ENCODE data around the gene PCP4L1. TPM values are rescaled to one million over a fixed set of nuclear protein-coding genes. Genes with fewer than 3 reads are reported as not detected.
A peak's percentile ranks its signal among the peaks of the same experiment; 100 is the strongest.

The PCP4L1 gene
- total RNA-seq, 1 experiment from 2014 or later = 0.83 TPM

- Histone ChIP-seq H4K8ac (replicated peaks; ENCODE audit: insufficient read length, low read depth, low read length) (no peak overlapping the region), H3K23ac (ENCODE audit: insufficient read length, low read depth, low read length) (no peak overlapping the region), H3K23me2 (ENCODE audit: insufficient read length, low read depth, low read length, poor library complexity, severe bottlenecking) (no peaks in the 10 kb centered on the region), H3K27me3 (ENCODE audit: insufficient read depth, low read length) (no peaks in the 10 kb centered on the region), H2AK5ac (ENCODE audit: insufficient read length, low read length) (no peak overlapping the region), H2BK120ac (ENCODE audit: low read depth, low read length, poor library complexity, severe bottlenecking) (no peak overlapping the region), H3K18ac (ENCODE audit: insufficient read length, low read depth, low read length) (no peak overlapping the region), H4K5ac (ENCODE audit: insufficient read length, low read depth, low read length) (no peak overlapping the region), H3K56ac (ENCODE audit: insufficient read length, low read depth, low read length) (no peak overlapping the region), H3K4me1 (ENCODE audit: insufficient read depth, low read length) (no peaks in the 10 kb centered on the region), H2BK20ac (ENCODE audit: low read depth, low read length, poor library complexity, severe bottlenecking) (no peak overlapping the region), H3T11ph (ENCODE audit: low read length) (no peak overlapping the region), H3K9ac (ENCODE audit: extremely low read depth, insufficient read length, low read length) (no peak overlapping the region), H2BK5ac (ENCODE audit: insufficient read length, low read length) (no peak overlapping the region), H3K4ac (ENCODE audit: low read depth, low read length) (no peak overlapping the region), H3K79me2 (ENCODE audit: insufficient read depth, low read length) (no peaks in the 10 kb centered on the region), H3K79me1 (ENCODE audit: insufficient read depth, low read depth, low read length, poor library complexity, severe bottlenecking) (no peaks in the 10 kb centered on the region), H3K9me3 (ENCODE audit: control insufficient read depth, low read depth, low read length) (no peaks in the 10 kb centered on the region), H4K20me1 (ENCODE audit: control insufficient read depth, insufficient read depth, insufficient read length) (no peaks in the 10 kb centered on the region), H3K4me2 (ENCODE audit: insufficient read depth, insufficient read length, low read length) (no peak overlapping the region), H3K14ac (ENCODE audit: insufficient read depth, low read length) (no peak overlapping the region), H4K91ac (ENCODE audit: insufficient read length, low read depth, low read length) (no peak overlapping the region), H2BK12ac (ENCODE audit: insufficient read length, low read depth, low read length) (no peak overlapping the region), H3K27ac (ENCODE audit: insufficient read length, low read depth, low read length) (no peak overlapping the region), H2BK15ac (ENCODE audit: low read depth, low read length) (no peak overlapping the region), H2AFZ (ENCODE audit: low read length) (no peak overlapping the region)
- Mint-ChIP-seq H3K4me3 (no peak overlapping the region), H3K9me3 (no peaks in the 10 kb centered on the region), H3K4me1 (no peaks in the 10 kb centered on the region; a peak in 1 of 4 replicates), H3K27ac (peak overlapping the region in 1 of 3 experiments; percentile 42; a peak in 1 of 7 replicates), H3K36me3 (ENCODE audit: insufficient read depth in 1 of 3, low read depth in 3 of 3) (no peaks in the 10 kb centered on the region), H3K27me3 (ENCODE audit: low read depth) (peaks cover 29% of the 10 kb centered on the region)
- no CpG with 5 or more reads among the region's 3 CpGs for WGBS (ENCODE audit: extremely low coverage, insufficient read length, low lambda C conversion rate)
- no peak for DNase-seq
- TF ChIP-seq CTCF (conservative IDR thresholded peaks at IDR 0.05) = no peak
Observed at GRCh38 chr1:161274874-161275273, 16.3 kb downstream of the PCP4L1 start.
